GM21528 (cell line): Measurements from ENCODE around the gene DLGAP1.

ENCODE experiments used
- ATAC-seq: cut with Tn5 transposase; IDR thresholded peaks from one replicate; pipeline ENCODE4 v1.9.1; 2021; ENCODE audit warnings: mild to moderate bottlenecking, moderate library complexity; ENCODE audit not compliant: unreplicated experiment, low FRiP score

Gene DLGAP1

DNA sequence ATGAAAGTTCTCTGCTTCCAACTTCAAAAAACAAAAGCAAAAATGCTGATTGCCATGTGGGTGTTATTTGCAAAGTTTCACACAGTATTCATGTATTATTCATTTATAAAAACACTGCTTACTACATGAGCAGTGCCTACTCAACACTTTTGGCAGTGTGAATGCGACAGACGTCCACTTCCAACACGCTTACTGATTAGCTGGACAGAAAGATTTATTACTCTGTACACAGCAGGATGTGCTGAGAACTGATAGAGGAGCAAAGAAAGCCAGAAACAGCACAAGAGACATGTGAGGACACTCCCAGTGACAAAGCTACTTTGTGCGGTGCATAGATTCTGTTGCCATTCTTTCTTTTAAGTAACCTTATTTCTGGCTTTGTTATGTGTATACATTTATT is 258.8 kb downstream of the DLGAP1 start:
- no peak for ATAC-seq

DNA sequence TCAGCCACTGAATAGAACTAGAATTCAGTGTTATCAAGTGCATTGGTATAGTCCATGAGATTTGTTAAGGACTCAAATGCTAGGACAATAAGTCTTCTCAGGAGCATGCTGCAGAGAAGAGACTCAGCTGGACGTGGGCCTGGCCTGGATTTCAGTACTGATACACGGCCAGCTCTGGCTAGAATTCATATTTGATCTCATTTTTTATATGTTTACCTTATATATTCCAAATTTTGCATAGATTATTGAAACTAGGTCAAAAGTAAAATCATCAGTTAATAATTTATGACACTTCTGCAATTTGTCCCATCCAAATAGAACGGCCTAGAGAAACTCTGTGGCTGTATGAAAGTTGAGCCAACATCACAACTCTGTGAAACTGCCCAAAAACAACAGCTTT is 262.0 kb downstream of the DLGAP1 start:
- ATAC-seq: no peak

DNA sequence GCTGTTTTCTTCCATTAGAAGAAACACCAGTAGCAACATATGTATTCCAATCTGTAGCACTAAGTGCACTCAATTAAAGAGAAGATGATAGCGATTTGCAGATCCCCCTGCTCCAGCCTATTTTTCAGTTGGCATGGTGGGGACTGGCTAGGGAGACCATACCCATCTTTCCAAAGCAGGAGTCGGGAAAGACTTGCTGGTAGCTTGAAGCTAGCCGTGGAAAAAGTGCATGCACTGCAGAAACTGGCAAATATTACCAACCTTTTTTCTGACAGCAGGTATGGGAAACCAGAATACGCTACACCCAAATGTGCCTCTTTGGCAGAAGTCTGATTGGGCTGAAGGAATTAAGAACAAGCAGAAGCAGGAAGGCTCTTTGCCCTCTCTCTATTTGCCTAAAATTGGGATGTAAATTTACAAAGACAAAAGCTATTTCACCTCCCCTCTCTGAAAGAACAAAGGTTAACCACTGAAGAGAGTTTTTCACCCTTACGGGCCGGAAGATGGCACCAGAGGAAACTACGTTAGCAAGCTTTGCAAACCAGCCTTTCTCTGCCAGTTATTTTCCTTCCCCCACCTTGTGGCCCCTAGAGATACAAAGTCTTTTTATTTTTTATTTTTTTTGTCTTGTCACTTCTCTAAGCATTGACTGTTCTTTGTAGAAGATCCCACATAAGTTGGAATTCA is 273.1 kb downstream of the DLGAP1 start:
- ATAC-seq: no peak

DNA sequence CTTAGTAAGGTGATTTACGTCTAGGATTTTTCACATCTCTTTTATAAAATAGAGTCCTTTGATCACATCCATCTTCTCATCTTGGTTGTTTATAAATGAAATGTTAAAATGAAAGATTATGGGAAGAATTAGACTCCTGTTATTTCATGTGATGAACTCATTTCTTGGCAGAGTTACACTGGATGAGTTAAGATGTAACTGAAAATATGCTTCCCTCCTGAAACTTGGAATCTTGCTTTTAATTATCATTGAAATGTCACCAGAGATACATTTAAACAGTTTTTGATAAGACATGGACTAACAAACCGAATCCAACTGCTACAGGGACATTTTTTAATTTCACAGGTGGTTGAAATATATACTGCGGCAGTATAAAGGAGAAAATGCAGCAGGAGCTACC is 274.0 kb downstream of the DLGAP1 start:
- no peak for ATAC-seq

DNA sequence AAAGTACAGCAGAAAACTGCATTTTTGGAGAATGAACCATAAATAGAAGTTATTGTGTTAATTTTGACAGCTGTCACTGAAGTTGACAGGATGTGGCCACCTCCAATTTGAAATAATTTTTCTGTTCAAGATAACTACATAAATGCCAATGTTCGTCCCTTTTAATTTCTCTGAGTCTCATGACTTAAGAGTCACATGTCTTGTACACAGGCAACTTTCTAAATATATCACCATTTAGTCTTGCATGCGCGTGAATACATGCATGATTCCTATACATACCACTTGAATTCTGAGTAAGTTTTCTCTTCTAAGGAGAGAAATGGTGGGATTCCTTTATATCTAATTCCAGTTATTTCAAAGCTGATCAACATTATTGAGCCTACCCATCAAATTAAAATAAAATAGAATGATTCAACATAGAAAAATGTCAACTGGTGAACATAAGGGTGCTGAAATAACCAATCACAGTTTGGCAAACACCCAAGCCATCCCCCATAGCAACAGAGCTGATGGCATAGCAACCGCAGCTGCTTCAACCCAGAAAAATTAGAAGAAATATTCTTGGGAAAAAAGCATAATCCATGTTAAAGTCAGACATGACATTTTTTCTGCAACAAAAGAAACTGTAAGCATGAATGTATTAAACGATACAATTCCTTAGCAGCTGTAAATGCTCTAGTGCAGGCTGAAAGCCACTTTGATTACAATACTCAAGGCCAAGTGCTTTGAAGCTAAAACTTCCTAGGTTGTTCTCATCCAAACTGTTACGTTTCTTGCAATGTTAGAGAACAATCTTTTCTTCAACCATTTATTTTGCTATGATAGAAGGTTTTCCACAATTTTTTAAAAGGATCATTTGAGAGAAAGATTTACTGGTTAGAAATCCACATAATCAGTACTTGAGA is 282.7 kb downstream of the DLGAP1 start:
- no peak for ATAC-seq

DNA sequence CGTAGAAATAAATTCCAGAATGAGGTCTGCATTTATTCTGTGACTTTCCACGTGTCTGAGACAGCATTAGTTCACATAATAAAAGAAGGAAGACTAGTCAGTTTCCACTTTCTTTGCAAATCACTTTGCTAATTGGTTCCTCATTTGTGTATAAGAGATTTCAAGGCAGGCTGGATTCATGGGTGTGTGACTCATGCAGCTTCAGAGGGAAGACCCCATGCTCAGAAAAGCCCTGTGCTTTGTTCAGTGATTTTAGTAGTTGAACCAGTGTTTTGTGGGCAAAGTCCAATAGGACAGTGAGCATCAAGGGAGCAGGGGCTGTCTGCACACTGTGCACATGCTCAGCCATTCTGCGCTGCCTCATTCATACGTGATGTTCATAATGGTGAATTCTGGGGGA is 297.8 kb downstream of the DLGAP1 start:
- no peak for ATAC-seq

DNA sequence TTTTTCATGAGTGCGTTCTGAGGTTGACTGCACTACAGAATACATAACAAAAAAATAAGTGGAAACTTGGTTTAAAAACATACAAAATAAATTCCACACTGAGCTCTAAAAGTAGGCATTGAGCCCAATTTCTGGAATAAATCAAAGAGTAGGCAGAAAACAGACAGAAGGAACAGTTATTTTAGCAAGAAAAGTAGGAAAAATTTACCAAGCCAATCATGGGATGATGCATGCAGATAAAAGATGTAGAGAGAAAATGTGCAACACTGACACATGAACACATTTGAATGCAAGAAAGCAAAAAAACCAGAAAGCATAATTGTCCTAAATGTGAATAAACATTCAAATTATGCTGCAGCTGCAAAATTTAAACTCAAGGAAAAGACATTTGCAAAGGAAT is 308.3 kb downstream of the DLGAP1 start:
- no peak for ATAC-seq

DNA sequence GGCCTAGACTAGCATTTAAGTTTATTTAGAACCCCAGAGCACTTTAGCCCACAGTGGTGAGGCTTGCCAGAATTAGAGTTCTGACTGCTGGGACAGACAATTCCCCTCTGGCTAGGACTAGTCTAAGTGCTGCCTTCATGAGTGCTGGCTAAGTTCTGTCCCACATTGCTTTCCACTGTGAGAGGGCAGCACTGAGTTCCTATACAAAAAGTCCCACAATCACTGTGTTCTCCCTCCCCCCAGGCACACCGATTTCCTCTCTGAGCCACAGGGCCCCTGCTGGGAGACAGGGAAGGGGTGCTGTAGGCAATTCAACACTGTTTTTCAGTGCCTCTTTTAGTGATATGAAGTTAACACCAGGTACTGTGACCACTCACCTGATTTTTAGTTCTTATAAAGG is 310.9 kb downstream of the DLGAP1 start:
- ATAC-seq: no peak

DNA sequence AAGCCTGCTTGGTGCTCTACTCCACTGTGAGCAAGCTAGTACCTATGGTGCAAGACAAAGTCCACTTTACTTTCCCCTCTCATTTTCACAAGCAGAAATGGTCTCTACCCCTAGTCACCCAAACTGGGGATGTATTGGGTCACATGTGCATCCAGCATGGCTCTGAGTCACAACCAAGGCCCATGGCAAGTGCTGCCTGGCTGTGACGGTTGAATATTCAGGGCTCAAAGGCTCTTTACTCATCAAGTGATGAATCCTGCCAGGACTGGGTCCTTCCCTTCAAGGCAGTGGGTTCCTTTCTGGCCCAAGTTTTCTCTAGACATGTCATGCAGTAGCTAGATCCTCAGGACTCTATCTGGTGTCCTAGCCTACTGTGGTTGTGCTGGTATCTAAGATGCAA is 311.5 kb downstream of the DLGAP1 start:
- ATAC-seq: no peak

DNA sequence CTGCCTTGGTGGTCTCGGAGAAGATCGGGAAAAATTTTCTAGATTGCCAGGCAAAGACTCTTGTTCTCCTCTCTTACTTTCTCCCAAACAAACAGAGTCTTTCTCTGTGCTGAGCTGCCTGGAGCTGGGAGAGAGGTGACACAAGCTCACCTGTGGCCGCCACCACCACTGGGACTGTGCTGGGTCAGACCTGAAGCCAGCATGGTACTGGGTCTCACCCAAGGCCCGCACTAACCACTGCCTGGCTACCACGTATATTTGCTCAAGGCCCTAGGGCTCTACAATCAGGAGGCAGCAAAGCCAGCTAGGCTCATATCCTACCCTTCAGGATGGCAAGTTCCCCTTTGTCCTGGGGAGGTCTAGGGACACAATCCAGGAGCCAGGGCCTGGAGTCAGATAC is 312.2 kb downstream of the DLGAP1 start:
- no peak for ATAC-seq

DNA sequence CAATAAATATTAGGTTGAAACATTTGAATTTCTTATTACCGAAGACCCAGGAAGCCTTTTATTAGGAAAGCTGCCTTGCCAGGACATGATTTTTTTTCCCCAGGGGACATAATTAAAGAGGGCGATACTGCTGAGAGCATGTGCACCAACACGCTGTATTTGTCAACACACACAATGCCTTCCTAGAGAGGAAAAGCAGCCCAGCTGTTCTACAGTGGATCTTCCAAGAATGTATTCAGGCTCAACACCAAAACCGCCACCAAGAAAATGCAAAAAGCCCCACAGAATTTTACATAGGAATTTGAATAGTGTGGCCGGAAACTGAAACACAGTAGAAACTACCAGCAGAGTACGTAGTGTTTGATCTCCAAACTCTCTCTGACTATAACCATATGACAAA is 320.4 kb downstream of the DLGAP1 start:
- ATAC-seq: no peak

DNA sequence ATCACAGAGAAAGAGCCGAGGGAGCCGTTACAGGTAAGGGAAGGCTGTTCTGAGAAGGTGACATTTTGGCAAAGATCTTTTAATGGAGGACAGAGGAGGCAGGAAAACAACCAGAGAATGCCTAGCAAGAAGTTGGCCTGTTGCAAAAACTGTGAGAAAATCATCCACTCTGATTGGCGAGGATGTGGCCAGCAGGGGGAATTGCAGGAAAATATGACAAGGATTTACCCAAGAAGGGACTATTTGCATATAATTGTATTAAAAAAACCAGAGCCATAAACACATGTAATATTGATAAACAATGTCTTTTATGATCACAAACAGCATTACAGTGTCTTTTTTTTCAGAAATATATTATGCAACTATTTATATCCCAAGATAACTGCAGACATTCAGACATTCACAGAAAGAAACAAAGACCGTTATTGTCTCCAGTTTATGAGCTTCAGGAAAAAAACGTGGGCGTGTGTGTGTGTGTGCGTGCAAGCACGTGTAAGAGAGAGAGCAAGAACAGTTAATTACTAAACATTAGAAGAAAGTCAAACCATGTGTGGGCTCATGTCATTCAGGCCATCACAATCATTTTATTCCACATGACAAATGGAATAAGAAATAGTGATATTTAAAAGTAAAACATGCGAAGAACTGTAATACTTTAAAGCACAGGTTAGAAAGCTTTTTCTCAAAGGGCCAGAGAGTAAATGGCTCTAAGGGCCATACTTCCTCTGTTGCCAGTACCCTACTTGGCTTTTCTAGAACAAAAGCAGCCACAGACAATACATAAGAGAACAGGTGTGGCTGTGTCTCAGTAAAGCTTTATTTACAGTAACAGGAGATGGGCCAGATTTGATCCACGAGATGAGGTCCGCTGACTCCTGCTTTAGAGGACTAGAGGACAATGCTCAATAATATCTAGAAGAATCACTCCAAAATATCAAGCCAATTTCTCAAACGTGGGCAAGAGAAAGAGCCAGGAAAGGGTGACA is 324.1 kb downstream of the DLGAP1 start:
- no peak for ATAC-seq

DNA sequence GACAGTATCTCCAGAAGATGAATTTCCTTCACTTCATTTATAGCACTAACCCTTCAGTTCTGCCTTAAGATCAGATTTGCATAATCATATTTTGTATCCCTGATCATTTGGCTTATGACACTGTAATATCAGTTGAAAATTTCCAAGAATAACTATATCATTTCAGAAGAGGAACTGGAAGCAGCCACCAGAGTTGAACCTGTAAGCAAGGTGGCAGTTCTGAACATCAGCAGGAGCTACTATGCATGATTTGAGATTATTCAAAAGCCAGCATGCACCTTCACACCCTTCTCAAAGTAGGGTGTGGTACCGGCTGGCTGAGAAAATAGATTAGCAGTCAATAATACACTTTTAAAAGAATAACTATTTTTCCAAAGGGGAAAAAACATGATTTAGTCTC is 328.2 kb downstream of the DLGAP1 start:
- no peak for ATAC-seq

DNA sequence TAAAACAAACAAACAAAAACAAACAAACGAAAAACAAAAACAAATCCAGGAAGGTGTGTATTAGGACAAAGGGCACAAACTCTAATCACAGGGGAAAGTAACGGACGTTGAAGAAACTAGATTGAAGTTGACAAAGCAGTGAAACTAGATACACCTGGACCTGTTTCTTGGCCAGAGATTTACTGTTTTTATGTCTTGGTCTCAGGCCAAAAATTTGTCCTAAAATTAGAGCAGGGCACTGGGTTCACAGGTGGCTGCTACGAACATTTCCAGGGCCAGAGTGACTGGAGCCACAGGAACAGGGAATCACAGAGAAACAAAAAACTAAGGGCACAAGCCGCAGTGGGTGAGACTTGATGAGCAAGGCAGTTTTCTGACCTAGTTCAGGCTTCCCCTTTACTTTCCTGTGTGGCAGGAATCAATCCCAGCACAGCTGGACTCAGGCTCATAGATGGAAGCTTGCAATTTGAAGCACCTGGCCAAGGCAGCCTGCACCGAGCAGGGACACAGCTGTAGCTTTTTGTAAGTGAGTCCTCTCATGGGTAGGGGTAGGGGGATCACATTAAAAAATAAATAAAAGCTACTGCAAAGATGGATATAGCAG is 329.4 kb downstream of the DLGAP1 start:
- ATAC-seq: no peak

DNA sequence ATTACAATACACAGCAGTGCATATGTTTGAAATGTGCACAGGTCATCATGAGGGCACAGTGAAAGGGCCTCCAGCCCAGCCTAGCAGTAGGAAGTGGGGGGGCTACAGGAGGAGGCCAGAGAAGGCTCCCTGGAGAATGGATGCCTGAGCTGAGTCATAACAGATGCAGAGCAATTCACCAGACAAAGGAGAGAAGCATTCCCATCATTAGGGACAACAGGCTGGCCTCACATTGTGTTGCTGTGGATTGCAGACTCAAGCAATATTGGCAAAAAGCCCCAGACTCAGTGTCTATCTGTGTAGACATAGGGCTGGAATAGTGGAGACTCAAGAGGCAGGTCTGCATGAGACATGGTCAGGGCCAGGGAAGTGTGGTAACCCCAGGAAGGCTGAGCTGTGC is 329.9 kb downstream of the DLGAP1 start:
- ATAC-seq: no peak

DNA sequence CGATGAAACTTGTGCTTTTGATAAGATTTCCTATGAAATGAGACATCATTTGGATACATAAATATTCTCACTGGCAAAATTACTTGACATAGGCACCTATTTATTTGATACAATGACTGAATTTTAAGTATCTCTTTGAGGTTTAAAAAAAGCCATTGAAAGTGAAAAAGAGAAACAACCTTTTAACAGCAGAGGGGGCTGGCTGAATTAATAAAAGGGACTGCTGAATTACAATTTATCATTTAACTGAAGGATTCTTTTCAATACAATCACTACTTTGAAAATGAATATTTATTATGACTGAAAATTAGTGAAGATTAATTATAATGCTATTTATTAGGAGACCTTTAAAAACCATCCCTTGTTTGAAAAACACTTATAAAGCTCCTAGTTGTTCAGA is 335.3 kb downstream of the DLGAP1 start:
- ATAC-seq: no peak

DNA sequence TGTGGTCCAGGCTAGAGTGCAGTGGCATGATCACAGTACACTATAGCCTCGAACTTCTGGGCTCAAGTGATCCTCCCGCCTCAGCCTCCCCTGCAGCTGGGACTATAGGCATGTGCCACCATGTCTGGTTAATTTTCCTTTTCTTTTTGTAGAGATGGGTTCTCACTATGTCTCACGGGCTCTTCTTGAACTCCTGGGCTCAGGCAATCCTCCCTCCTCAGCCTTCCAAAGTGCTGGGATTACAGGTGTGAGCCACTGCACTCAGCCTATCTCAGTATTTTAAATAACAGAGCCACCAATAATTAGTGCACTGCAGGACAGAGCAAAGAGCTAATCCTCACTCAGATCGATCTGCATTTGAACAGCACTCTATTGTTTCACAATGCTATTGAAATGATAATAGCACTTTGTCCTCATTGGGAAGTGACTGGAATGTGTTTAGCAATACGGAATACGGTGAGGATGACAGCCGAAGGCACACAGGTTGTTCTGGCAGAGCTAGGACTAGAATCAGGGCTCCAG is 335.9 kb downstream of the DLGAP1 start:
- no peak for ATAC-seq

DNA sequence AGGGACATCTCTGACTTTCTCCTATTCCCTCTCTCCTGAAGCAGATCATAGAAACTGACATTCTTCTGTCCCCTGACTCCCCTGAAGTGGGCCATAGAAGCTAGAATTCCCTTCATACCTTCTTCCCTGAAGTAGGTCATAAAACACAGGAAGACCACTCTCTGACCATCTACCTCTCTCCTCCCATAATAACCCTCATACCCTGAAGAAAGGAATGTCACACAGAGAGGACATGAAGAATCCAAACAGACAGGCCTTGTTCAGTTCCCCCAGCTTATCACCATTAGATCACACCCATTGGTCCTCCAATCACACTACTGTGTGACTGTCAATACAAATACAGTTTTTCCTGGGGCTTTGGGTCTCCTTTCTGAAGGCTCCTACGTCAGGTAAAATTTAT is 347.1 kb downstream of the DLGAP1 start:
- no peak for ATAC-seq

DNA sequence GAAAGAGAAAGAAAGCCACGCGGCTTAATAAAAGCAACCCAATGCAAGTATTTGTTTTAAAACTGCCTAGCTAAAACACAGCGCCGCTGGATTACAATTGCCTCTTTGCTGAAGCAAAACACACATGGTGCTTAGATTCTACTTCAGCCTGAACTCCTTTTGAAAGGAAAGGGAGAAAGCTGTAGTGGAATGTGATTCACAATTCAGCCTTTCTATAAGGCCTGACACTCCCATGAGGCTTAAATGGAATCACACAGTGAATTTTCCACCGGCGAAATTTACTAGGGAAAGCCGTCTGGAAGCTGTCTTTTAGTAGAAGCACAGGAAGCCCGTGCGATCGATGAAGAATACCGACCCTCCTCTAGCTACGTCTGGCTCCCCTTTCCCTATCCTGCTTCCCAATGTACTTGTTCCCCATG is 348.0 kb downstream of the DLGAP1 start:
- no peak for ATAC-seq

DNA sequence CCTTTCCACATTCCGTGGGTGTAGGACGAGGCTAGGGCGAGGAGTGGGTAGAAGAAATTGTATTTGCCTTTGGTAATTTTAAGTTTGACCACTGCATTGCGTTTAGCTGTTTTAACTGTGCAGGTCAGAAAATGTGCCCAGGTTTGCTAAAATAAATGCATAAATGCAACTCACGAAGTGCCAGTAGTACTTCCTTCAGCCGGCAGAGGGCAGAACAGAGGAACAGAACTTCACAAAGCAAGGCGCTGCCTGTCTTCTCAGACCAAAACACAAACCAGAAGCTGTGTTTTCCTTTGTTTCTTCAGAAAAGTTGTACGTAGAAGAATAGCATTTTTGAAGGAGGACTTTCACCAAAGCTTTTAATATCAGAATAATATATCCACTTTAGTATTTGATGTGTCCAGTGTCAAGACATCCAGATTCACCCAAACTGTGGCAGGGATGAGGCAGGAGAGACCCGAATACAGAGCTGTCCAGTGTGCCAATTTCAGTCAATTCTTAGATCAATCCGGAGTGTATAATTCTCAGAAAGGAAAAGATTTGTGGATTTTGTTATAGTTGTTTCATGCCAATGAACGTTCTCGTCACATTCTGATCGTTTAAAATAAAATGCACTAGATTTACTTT is 348.6 kb downstream of the DLGAP1 start:
- no peak for ATAC-seq
